Tibial nerve (tissue), 4 donors: Measurements from ENCODE around the gene TNFRSF25. TPM values are rescaled to one million over a fixed set of nuclear protein-coding genes. Genes with fewer than 3 reads are reported as not detected.

ENCODE experiments used
- DNase-seq, 2 donors: peaks; one replicate each; pipeline ENCODE4 v3.0.0-alpha.2; 2019; ENCODE audit warnings: low spot score in 2 of 2
- H3K27ac ChIP-seq, 4 donors: fragments of 200-600 bp; sonication (generic) in 3 of 4; one replicate each; pipeline ENCODE4 v1.5.1; 2017 to 2019; ENCODE audit warnings: mild to moderate bottlenecking in 1 of 4
- H3K27me3 ChIP-seq, 2 donors: fragments of 200-600 bp; sonication (generic) in 1 of 2; one replicate each; pipeline versions ENCODE4 v1.5.1 to v1.6.0; 2017 to 2019
- H3K36me3 ChIP-seq, 3 donors: fragments of 200-600 bp; sonication (generic); one replicate each; pipeline ENCODE4 v1.5.1; 2018 to 2019
- H3K4me1 ChIP-seq, 4 donors: fragments of 200-600 bp; sonication (generic) in 3 of 4; one replicate each; pipeline ENCODE4 v1.5.1; 2017 to 2019
- H3K4me3 ChIP-seq, 4 donors: fragments of 200-600 bp; sonication (generic) in 3 of 4; one replicate each; pipeline ENCODE4 v1.5.1; 2017 to 2019; ENCODE audit warnings: mild to moderate bottlenecking in 1 of 4, moderate library complexity in 1 of 4
- H3K9me3 ChIP-seq, 4 donors: fragments of 200-600 bp; sonication (generic) in 3 of 4; one replicate each; pipeline ENCODE4 v1.5.1; 2017 to 2019
- CTCF ChIP-seq, 5 experiments: fragments of 200-600 bp in 3 of 5; fragments of 450-650 bp in 2 of 5; sonication (generic) in 3 of 5; IDR thresholded peaks; one replicate each; pipeline ENCODE4 v1.5.1; 2016 to 2019; ENCODE audit warnings: antibody characterized with exemption in 5 of 5, mild to moderate bottlenecking in 3 of 5, moderate library complexity in 2 of 5
- EP300 ChIP-seq, 2 donors: sonication (generic); formaldehyde crosslinking; IDR thresholded peaks; one replicate each; pipeline ENCODE4 v1.6.1; 2017; ENCODE audit warnings: antibody characterized with exemption in 2 of 2, mild to moderate bottlenecking in 1 of 2
- POLR2A ChIP-seq, 2 donors: fragments of 450-650 bp; IDR thresholded peaks; one replicate each; pipeline ENCODE4 v1.6.1; 2017; ENCODE audit warnings: antibody characterized with exemption in 2 of 2, mild to moderate bottlenecking in 2 of 2, moderate library complexity in 2 of 2
- WGBS, 2 donors: methylation state at CpG; one replicate each; pipeline ENCODE4 v1.1.5; 2018; 5-methylcytosine and 5-hydroxymethylcytosine counted together
- total RNA-seq, 4 donors: library from RNA; depleted of rRNA; stranded (reverse); fragments of >200 nt; gene quantifications; one replicate each; pipeline ENCODE4 v1.1.0, GENCODE V29; 2016

Gene TNFRSF25
- total RNA-seq, 4 donors from 2014 or later: 32.3 to 79.8 (median 53.4) TPM

DNA sequence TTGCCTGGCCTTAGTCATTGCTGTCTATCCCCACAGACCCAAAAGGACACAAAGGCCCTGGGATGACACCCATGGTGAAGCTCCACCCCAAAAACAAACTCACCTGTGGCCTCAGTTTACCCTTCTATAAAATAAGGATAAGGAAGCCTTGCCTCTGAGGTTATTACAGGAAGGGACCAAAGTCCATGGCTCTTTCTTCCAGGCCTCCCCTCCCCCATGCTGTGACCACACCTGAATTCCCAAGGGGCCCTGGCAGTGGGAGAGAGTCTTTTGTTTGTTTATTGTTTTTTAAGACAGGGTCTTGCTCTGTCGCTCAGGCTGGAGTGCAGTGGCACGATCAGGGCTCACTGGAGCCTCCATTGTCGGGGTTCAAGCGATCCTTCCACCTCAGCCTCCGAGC is 10.5 kb upstream of the TNFRSF25 start:
- Histone ChIP-seq H3K27ac (no peak overlapping the region), H3K27me3 (no peaks in the 10 kb centered on the region), H3K4me3 (no peak overlapping the region), H3K9me3 (no peaks in the 10 kb centered on the region), H3K4me1 (peaks cover 0 to 5% (median 0%) of the 10 kb centered on the region in 4 donors), H3K36me3 (peaks cover 0 to 43% (median 0%) of the 10 kb centered on the region in 3 donors)
- no peak for DNase-seq
- WGBS, 2 donors: 83 to 94% methylated on average over 5 of the region's 5 CpGs
- TF ChIP-seq POLR2A (IDR thresholded peaks at IDR 0.05): no peak

DNA sequence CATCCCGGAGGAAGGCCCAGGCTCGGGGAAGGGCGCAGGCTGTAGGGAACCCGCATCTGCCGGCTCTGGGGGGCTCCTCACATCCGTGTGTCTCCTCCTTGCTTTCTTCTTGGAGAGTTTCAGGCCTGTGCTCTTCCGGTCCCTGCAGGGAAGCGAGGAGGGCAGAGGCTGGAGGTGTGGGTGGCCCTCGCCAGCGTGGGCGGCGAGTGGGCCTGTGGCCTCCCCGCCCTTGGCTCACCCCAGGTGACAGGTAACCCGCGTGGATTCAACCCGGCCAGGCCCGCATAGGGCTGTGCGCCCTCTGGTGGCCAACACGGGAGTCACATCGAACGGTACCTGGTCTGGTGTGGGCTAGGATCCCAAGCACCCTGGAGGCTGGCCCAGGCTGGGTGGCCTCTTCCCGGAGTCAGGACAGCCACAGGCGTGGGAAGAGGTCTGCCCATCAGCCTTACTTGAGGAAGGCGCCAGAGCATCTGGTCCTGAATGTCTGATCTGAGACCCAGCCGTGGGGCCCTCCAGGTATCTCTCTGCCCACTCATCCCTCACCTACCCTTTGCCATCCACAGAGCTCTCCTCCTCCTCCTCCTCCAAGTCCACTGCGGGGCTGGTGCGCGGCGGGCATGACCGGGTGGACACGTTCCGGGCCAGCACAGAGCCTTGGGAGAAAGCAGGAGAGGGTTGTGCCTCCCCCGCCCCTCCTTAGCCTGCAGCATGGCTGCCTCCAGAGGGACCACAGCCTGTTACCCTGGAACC is 9.6 kb upstream of the TNFRSF25 start:
- 32 to 35% methylated on average over 27 to 31 of the region's 33 CpGs for WGBS, 2 donors
- no peak overlapping the region for H3K4me3 ChIP-seq
- no peak overlapping the region for H3K27ac ChIP-seq
- no peaks in the 10 kb centered on the region for H3K9me3 ChIP-seq
- H3K4me1 ChIP-seq: peaks cover 0 to 5% (median 0%) of the 10 kb centered on the region in 4 donors
- H3K36me3 ChIP-seq: peaks cover 0 to 52% (median 0%) of the 10 kb centered on the region in 3 donors
- TF ChIP-seq CTCF (IDR thresholded peaks at IDR 0.05) (peak; percentile 88 to 92 (median 89)), EP300 (IDR thresholded peaks at IDR 0.05) (no peak)
- peak in 1 of 2 donors; percentile 46 for DNase-seq
- H3K27me3 ChIP-seq: no peaks in the 10 kb centered on the region

DNA sequence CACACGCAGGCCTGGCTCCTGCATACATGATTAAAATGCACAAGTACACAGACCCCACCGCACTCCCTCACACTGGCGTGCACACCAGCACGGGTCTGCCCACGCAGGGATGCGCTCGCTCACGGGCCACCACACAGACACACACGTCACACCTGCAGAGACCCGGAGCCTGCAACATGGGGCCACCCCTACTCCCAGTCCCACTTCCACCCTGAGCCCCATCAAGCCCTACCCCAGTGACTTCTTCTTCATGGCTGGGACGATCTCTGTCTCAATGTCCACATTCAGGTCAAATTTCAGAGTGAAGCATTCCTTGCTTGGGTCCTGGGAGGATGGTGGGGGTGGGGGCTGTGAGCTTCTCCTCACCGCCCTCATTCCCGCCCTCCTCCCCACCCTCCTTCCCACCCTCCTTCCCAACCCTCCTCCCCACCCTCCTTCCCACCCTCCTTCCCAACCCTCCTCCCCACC is 8.9 kb upstream of the TNFRSF25 start:
- Histone ChIP-seq H3K27me3 (no peaks in the 10 kb centered on the region), H3K9me3 (no peaks in the 10 kb centered on the region), H3K4me3 (no peak overlapping the region), H3K27ac (no peak overlapping the region), H3K36me3 (peaks cover 0 to 59% (median 0%) of the 10 kb centered on the region in 3 donors), H3K4me1 (peaks cover 0 to 5% (median 0%) of the 10 kb centered on the region in 4 donors)
- 76 to 87% methylated on average over 12 to 13 of the region's 13 CpGs for WGBS, 2 donors
- TF ChIP-seq CTCF (IDR thresholded peaks at IDR 0.05) (no peak), POLR2A (IDR thresholded peaks at IDR 0.05) (no peak), EP300 (IDR thresholded peaks at IDR 0.05) (no peak)
- DNase-seq: no peak

DNA sequence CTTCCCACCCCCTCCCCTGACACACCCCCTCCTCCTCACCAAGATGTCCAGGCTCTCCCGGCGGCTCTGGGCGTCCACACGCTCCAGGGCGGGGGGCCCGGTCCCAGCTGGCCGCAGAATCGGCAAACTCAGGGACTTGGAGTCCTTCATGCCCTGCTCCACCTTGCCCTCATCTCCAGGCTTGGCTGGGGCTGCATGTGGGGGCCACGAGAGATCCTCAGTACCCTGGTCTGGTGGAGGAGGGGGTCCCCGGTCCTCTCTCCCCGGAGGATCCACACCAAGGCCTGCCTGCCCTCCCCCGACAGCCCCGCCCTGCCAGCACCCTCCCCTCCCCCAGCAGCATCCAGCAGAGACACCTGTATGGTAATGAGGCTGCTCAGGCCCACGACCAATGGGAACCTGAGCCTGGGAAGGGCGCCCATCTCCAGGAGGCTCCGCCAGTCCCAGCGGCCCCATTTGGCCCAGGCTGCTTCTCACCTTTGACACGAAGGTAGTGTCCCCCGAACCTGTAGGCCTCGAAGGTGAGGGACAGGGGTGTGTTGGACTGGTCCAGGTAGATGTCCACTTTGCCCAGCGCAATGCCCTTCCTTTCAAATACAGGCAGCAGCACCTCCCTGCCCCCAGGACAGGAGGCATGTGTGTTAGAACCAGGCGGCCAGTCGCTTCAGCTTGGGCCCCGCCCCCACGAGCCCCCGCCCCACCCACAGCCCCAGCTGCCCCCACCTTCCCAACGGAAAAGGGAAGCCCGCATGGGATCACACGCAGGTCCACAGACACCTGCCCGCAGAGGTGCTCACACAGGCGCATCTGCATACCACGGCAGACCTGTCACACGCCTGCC is 8.2 kb upstream of the TNFRSF25 start:
- Histone ChIP-seq H3K27ac (no peak overlapping the region), H3K27me3 (no peaks in the 10 kb centered on the region), H3K36me3 (peaks cover 0 to 65% (median 0%) of the 10 kb centered on the region in 3 donors), H3K9me3 (no peaks in the 10 kb centered on the region), H3K4me3 (no peak overlapping the region), H3K4me1 (peaks cover 0 to 5% (median 0%) of the 10 kb centered on the region in 4 donors)
- TF ChIP-seq CTCF (IDR thresholded peaks at IDR 0.05) (no peak), POLR2A (IDR thresholded peaks at IDR 0.05) (no peak), EP300 (IDR thresholded peaks at IDR 0.05) (no peak)
- DNase-seq: no peak
- WGBS, 2 donors: 72 to 86% methylated on average over 9 to 14 of the region's 33 CpGs

GRCh38 chr1:6473156-6473555 is 7.2 kb upstream of the TNFRSF25 start:
- no peak for DNase-seq
- H3K4me1 ChIP-seq: peaks cover 0 to 5% (median 0%) of the 10 kb centered on the region in 4 donors
- WGBS, 2 donors: 90 to 100% methylated on average over 7 to 17 of the region's 18 CpGs
- H3K4me3 ChIP-seq: no peak overlapping the region
- TF ChIP-seq EP300 (IDR thresholded peaks at IDR 0.05): no peak
- H3K27me3 ChIP-seq: no peaks in the 10 kb centered on the region
- H3K9me3 ChIP-seq: no peaks in the 10 kb centered on the region
- peaks cover 0 to 76% (median 0%) of the 10 kb centered on the region in 3 donors for H3K36me3 ChIP-seq
- no peak overlapping the region for H3K27ac ChIP-seq
